Natural killer cell (primary cell): ENCODE data around the gene LGALS3BP. TPM values are rescaled to one million over a fixed set of nuclear protein-coding genes. Genes with fewer than 3 reads are reported as not detected.

ENCODE experiments used
- ATAC-seq, 3 donors: fragments of 150-1000 bp in 2 of 3; fragments of 200-7000 bp in 1 of 3; cut with Tn5 transposase; 1 replicate in 1 of 3; 2 replicates in 2 of 3; pipeline ENCODE4 v1.10.0; 2021; ENCODE audit warnings: mild to moderate bottlenecking in 2 of 3, moderate library complexity in 2 of 3
- DNase-seq, 2 donors: peaks; one replicate each; pipeline versions ENCODE4 v3.0.0 to v3.0.0-alpha.2; 2013 to 2021; ENCODE audit warnings: mixed read lengths in 1 of 2
- H3K27ac ChIP-seq: one replicate; pipeline ENCODE4 v1.5.1; 2013; ENCODE audit warnings: mild to moderate bottlenecking, low read length
- H3K27me3 ChIP-seq: one replicate; pipeline ENCODE4 v1.6.1; 2013; ENCODE audit warnings: low read length; ENCODE audit not compliant: control insufficient read depth, insufficient read depth
- H3K36me3 ChIP-seq: one replicate; pipeline ENCODE4 v1.6.1; 2013; ENCODE audit warnings: low read length; ENCODE audit not compliant: control insufficient read depth, insufficient read depth
- H3K4me1 ChIP-seq: one replicate; pipeline ENCODE4 v1.6.1; 2013; ENCODE audit warnings: low read length; ENCODE audit not compliant: control insufficient read depth, insufficient read depth
- H3K4me3 ChIP-seq: one replicate; pipeline ENCODE4 v1.5.1; 2013; ENCODE audit warnings: low read length
- H3K9me3 ChIP-seq: one replicate; pipeline ENCODE4 v1.6.1; 2013; ENCODE audit warnings: low read length; ENCODE audit not compliant: control insufficient read depth, insufficient read depth
- H3K27ac Mint-ChIP-seq, 2 donors: one replicate each; pipeline ENCODE4 v1.8.0; 2022; ENCODE audit warnings: mild to moderate bottlenecking in 2 of 2, mixed read lengths in 2 of 2, moderate library complexity in 1 of 2
- H3K27me3 Mint-ChIP-seq, 2 donors: one replicate each; pipeline ENCODE4 v1.8.0; 2022; ENCODE audit warnings: low read depth in 2 of 2, mixed read lengths in 2 of 2
- H3K36me3 Mint-ChIP-seq: one replicate; pipeline ENCODE4 v1.8.0; 2022; ENCODE audit warnings: mixed read lengths
- H3K4me1 Mint-ChIP-seq, 2 donors: one replicate each; pipeline ENCODE4 v1.8.0; 2022; ENCODE audit warnings: mixed read lengths in 2 of 2
- H3K4me3 Mint-ChIP-seq: one replicate; pipeline ENCODE4 v1.8.0; 2022; ENCODE audit warnings: mild to moderate bottlenecking, moderate library complexity, mixed read lengths
- H3K9me3 Mint-ChIP-seq, 2 donors: one replicate each; pipeline ENCODE4 v1.8.0; 2022; ENCODE audit warnings: mixed read lengths in 2 of 2
- CTCF ChIP-seq: fragments of 200-600 bp; IDR thresholded peaks from one replicate; pipeline ENCODE4 v1.8.0; 2022; ENCODE audit warnings: antibody characterized with exemption
- WGBS: methylation state at CpG from one replicate; pipeline ENCODE4 v1.1.7; 2013; ENCODE audit warnings: missing lambda C conversion rate; ENCODE audit not compliant: insufficient coverage; 5-methylcytosine and 5-hydroxymethylcytosine counted together
- intact Hi-C: fragments of 100-400 bp; cut with micrococcal nuclease; formaldehyde crosslinking; loops from one replicate; pipeline ENCODE4 v1.14.2; 2022
- total RNA-seq, 4 donors: library from RNA; stranded (reverse); fragments of 120-200 nt in 1 of 4; gene quantifications; one replicate each; pipeline versions ENCODE4 v1.2.3 to v1.2.4, GENCODE V29; 2013 to 2022

Gene LGALS3BP
- total RNA-seq, 3 donors from 2014 or later (not counting 1 experiment from before 2014, with no cell fraction given): 4.2 to 8.8 (median 4.2) TPM

DNA sequence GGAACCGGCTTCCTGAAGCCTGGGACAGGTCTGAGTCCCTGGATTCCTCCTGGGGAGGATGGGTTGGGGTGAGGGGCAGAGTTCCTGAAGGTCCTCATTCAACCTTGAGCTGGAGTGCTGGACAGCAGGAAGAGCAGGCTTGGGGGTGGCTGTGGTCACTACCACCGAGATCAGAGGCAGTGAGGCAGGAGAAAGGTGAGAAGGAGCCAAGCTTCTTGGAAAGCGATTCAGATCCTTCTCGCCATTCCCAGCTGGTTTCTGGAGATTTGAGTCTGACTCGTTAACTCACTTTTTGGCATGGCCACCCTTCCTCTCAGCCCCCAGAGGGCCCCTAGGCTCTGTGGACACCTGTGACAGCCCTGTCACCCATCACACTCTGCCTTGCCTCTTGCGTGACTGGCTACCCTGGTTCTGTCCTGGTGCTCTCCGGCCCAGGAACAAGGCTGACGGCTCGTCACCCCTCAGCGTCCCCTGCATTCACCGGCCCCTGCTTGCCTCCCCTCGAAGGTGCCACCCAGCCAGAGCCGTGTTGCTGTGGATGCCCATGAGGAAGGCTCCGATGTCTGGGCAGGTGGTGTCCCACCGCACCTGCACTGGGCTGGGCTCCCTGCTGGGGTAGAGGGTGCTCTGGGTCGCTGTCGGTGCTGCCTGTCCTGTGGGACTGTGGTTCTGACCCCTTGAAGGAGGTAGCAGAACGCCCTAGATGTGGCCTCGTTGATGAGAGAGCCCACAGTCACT lies 44.9 kb downstream of the LGALS3BP start:
- Mint-ChIP-seq H3K27me3 (peaks cover 0 to 7% of the 10 kb centered on the region in 2 donors), H3K4me3 (no peak overlapping the region), H3K9me3 (no peaks in the 10 kb centered on the region), H3K27ac (peak overlapping the region in 1 of 2 donors; percentile 47), H3K4me1 (peaks cover 0 to 9% of the 10 kb centered on the region in 2 donors), H3K36me3 (no peaks in the 10 kb centered on the region)
- no peaks in the 10 kb centered on the region for H3K27me3 ChIP-seq
- H3K36me3 ChIP-seq: no peaks in the 10 kb centered on the region
- no peaks in the 10 kb centered on the region for H3K9me3 ChIP-seq
- H3K4me3 ChIP-seq: no peak overlapping the region
- intact Hi-C loops: no loop called here
- H3K4me1 ChIP-seq: peaks cover 13% of the 10 kb centered on the region
- WGBS: 82% methylated on average over 19 of the region's 19 CpGs
- no peak for ATAC-seq
- H3K27ac ChIP-seq: no peak overlapping the region
- DNase-seq: no peak
- no peak for TF ChIP-seq CTCF

DNA sequence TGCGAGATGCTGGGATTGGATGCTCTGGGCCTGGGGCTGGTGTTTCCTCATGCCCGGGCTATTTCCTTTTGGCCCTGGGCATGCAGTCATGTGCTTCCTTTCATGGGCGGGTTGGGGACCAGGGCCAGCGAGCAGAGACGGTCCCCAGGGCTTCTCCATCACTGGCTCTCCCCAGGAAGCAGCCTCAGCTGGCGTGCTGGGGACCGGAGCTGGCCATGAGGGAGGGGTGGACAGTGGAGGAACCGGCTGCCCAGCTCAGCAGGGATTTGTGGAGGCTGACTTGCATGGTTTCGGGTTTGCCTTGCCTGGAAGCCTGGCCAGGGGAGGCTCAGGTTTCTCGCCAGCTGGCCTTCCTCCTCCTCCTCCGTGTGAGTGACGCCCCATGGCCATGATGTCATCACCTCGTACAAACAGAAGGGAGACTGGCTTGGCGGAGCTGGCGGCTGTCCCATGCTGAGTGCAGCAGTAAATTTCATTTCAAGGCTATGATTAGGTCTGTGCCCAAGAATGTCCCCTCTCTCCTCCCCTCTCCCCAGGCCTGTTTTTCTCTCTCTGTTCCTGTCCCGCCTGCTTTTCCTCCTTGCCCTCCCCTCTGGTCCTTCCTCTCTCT lies 45.7 kb downstream of the LGALS3BP start:
- Mint-ChIP-seq H3K4me3 (no peak overlapping the region), H3K27ac (peak overlapping the region in 1 of 2 donors; percentile 47), H3K36me3 (no peaks in the 10 kb centered on the region), H3K4me1 (peaks cover 0 to 9% of the 10 kb centered on the region in 2 donors), H3K27me3 (peaks cover 0 to 10% of the 10 kb centered on the region in 2 donors), H3K9me3 (no peaks in the 10 kb centered on the region)
- ATAC-seq (no peak), DNase-seq (no peak)
- H3K27me3 ChIP-seq: no peaks in the 10 kb centered on the region
- TF ChIP-seq CTCF: no peak
- H3K4me3 ChIP-seq: no peak overlapping the region
- WGBS: 66% methylated on average over 16 of the region's 16 CpGs
- no peaks in the 10 kb centered on the region for H3K36me3 ChIP-seq
- intact Hi-C loops: no loop called here
- no peak overlapping the region for H3K27ac ChIP-seq
- H3K4me1 ChIP-seq: peaks cover 13% of the 10 kb centered on the region
- no peaks in the 10 kb centered on the region for H3K9me3 ChIP-seq

DNA sequence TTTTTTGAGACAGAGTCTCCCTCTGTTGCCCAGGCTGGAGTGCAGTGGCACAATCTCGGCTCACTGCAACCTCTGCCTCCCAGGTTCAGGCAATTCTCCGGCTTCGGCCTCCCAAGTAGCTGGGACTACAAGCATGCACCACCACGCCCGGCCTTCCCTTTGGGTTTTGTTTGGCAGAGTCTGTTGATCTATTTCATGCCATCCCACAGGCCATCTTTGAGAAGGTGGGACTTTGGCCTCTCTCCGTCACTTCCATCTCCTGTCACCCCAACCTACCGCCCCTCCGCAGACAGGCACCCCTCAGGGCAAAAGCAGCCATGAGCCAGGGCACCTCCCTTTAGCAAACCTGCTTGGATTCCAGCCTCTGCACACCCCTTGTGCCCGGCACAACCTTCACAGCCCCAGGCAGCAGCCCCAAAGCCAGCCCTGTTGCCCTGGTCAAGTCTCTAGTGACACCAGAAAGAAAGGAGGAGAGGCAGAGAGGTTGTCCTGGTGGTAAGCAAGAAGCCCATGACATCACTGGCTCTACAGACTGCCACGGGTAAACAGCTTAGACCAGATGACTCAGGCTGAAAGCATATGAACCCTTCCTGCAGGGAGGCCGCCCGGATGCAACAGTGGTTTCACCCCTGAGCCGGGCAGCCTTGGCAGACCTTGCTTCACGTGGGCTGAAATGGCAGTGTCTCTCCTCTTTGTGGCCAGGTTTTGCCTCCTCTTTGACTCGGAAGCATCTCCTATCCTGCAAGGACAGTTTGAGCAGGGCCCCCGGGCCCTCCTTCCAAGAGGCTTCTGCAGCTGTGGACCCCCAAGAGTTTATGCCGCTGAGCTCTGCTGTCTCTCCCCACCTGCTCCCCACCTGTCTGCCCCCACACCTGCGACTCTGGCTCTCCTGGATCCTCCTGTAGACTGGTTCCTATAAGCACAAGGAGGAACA lies 46.4 kb downstream of the LGALS3BP start:
- H3K27me3 Mint-ChIP-seq: peaks cover 4 to 11% of the 10 kb centered on the region in 2 donors
- H3K4me1 Mint-ChIP-seq: peaks cover 0 to 9% of the 10 kb centered on the region in 2 donors
- intact Hi-C loops: no loop called here
- Histone ChIP-seq H3K36me3 (no peaks in the 10 kb centered on the region), H3K27me3 (no peaks in the 10 kb centered on the region), H3K4me3 (no peak overlapping the region), H3K27ac (no peak overlapping the region), H3K4me1 (peaks cover 13% of the 10 kb centered on the region), H3K9me3 (no peaks in the 10 kb centered on the region)
- DNase-seq: peak in 1 of 2 donors; percentile 58
- TF ChIP-seq CTCF: no peak
- WGBS: 75% methylated on average over 18 of the region's 18 CpGs
- H3K9me3 Mint-ChIP-seq: no peaks in the 10 kb centered on the region
- peak; percentile 81 to 96 (median 96) for ATAC-seq
- no peak overlapping the region for H3K4me3 Mint-ChIP-seq
- peak overlapping the region; percentile 75 to 83 for H3K27ac Mint-ChIP-seq
- no peaks in the 10 kb centered on the region for H3K36me3 Mint-ChIP-seq
